ENCODE measurements around the gene GPR15. TPM values are rescaled to one million over a fixed set of nuclear protein-coding genes. Genes with fewer than 3 reads are reported as not detected.

The GPR15 gene
- total RNA-seq (10 to 100 TPM in 1 of 2 experiments, 1 to 10 TPM in 1; 9.1 to 10.8 TPM), polyA plus RNA-seq (1 to 10 TPM in 1 of 3 donors, under 1 TPM in 2; 0.41 to 2.0 (median 0.48) TPM), total RNA-seq (0 to 1.6 (median 0.34) reads per million in 6 experiments)

DNA sequence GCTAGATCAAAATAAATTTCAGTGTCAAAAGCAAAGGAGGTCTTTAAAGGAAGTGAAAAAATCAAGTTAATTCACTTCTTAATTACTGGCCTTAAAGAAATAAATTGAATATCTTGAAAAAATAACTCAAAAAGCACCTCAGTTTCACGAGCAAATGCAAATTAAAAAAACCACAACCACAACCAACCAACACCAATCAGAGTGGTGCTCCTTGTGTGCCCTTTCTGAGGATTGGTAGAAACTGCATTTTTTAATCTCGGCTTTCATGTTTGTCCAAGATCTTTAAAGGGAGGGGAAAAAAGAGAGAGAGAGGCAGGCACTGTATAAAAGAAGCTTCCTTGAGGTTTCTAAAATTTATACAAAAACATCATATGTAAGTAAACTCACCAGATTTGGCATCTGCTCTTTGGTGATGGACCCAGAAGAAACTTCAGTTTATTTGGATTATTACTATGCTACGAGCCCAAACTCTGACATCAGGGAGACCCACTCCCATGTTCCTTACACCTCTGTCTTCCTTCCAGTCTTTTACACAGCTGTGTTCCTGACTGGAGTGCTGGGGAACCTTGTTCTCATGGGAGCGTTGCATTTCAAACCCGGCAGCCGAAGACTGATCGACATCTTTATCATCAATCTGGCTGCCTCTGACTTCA is at the start of gene GPR15:
Gene GPR15 (plus strand): TSS at position 357 of the 653 bp plus-strand sequence. CDS start 56 bp downstream, at position 413.
- H3K27me3 Mint-ChIP-seq = no peaks in the 10 kb centered on the region
- DNase-seq = no peak
- peak within 1 kb of the TSS in 6 of 10 donors; percentile 2 to 47 (median 15) for H3K4me3 Mint-ChIP-seq
- no peaks in the 10 kb centered on the region for H3K9me3 Mint-ChIP-seq
- POLR2A ChIA-PET = interaction anchor here (0.6 to 2.3 kb wide), 2 partner anchors 9 to 33 kb away, joined by 3 to 5 read pairs; partner anchors contain the start of gene CLDND1
- H3K4me1 Mint-ChIP-seq = no peaks in the 10 kb centered on the region
- H3K36me3 Mint-ChIP-seq = no peaks in the 10 kb centered on the region
- ATAC-seq = no peak
- peak within 1 kb of the TSS in 4 of 10 donors; percentile 8 to 53 (median 39) for H3K27ac Mint-ChIP-seq

DNA sequence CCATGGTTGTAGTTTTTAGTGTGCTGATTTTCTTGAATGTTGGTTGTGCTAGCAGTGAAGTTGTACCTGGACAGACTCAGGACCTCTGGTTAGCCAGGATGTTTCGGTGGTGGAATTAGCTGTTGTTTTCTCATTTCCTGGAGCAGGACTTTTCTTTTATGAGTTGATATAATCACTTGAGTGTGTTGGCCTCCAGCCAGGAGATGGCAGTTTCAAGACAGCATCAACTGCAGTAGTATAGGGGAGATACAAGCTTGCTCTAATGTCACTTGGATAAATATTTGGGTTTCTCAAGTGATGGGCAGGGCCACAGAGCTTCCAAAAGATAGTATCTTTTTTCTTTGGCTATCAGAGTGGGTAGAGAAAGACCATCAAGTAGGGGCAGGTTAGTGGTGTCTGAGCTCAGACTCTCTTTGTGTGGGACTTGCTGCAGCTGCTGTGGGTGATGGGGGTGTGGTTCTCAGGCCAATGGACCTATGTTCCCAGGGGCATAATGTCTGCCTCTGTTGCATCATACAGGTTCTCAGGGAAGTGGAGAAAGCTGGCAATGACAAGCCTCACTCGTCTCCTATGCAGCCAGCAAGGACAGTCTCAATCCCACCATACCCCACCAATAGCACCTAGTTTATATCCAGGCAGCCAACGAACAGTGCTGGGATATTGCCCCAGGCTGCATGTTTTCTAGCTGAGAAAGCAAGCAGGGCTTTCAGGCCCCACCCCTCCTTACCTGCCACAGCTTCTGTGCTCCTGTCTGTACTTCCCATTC is 48.9 kb upstream of the GPR15 start:
- peaks cover 10 to 28% (median 16%) of the 10 kb centered on the region in 5 donors for H3K27me3 Mint-ChIP-seq
- POLR2A ChIA-PET = no interaction called here
- H3K36me3 Mint-ChIP-seq = peaks cover 6 to 60% (median 18%) of the 10 kb centered on the region in 3 donors
- H3K27ac Mint-ChIP-seq = peak overlapping the region in 1 of 10 donors; percentile 11
- DNase-seq (no peak), ATAC-seq (no peak)
- peaks cover 9 to 67% (median 53%) of the 10 kb centered on the region in 9 donors for H3K9me3 Mint-ChIP-seq
- no peaks in the 10 kb centered on the region for H3K4me1 Mint-ChIP-seq
- H3K4me3 Mint-ChIP-seq = no peak overlapping the region

DNA sequence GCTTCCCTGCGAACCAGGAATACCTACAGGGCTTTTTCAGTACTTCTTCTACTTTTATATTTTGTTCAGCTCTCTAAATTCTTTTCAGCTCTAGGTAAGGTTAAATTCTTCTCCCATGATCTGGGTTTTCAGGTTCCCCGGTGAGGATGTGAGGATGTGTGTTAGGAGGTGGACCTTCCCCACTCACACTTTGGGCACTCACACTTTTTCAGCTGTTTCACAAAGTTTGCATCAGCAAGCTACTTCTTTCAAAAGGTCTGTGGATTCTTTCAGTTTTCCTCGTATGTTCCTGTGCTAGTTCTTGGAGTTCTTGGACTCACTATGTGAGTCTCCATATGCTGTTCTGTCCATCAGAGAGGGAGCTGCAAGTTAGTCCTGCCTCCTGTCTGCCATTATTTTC is 48.2 kb upstream of the GPR15 start:
- H3K9me3 Mint-ChIP-seq = peaks cover 11 to 68% (median 56%) of the 10 kb centered on the region in 9 donors
- ATAC-seq = no peak
- peaks cover 6 to 68% (median 21%) of the 10 kb centered on the region in 3 donors for H3K36me3 Mint-ChIP-seq
- POLR2A ChIA-PET = no interaction called here
- no peaks in the 10 kb centered on the region for H3K4me1 Mint-ChIP-seq
- no peak for DNase-seq
- H3K27me3 Mint-ChIP-seq = peaks cover 12 to 28% (median 18%) of the 10 kb centered on the region in 5 donors
- no peak overlapping the region for H3K27ac Mint-ChIP-seq
- no peak overlapping the region for H3K4me3 Mint-ChIP-seq

DNA sequence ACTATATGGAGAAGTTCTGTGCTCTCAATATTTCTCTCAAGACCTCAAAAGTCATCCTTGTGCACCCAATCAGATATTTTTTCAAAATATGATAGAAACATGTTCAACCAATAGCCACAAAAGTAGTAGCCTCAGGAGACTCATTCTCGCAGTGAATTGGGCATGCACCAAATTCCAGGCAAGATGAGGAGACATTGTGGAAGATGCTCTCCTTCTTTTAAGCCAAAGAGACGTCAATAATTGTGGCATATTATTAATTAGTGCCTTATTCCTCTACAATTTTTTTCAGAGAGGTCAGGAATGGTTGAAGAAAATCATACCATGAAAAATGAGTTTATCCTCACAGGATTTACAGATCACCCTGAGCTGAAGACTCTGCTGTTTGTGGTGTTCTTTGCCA is 34.4 kb upstream of the GPR15 start, which contains the start of gene OR5K2:
Gene OR5K2 (plus strand): TSS at position 301 of the 400 bp plus-strand sequence. CDS start 0 bp downstream, at position 301.
- no peaks in the 10 kb centered on the region for H3K9me3 Mint-ChIP-seq
- peaks cover 0 to 3% (median 0%) of the 10 kb centered on the region in 5 donors for H3K27me3 Mint-ChIP-seq
- peaks cover 0 to 3% (median 0%) of the 10 kb centered on the region in 4 donors for H3K4me1 Mint-ChIP-seq
- H3K36me3 Mint-ChIP-seq = peaks cover 0 to 2% (median 0%) of the 10 kb centered on the region in 3 donors
- no peak for DNase-seq
- POLR2A ChIA-PET = no interaction called here
- peak within 1 kb of the TSS in 1 of 10 donors; percentile 58 for H3K27ac Mint-ChIP-seq
- H3K4me3 Mint-ChIP-seq = no peak within 1 kb of the TSS
- ATAC-seq = no peak

DNA sequence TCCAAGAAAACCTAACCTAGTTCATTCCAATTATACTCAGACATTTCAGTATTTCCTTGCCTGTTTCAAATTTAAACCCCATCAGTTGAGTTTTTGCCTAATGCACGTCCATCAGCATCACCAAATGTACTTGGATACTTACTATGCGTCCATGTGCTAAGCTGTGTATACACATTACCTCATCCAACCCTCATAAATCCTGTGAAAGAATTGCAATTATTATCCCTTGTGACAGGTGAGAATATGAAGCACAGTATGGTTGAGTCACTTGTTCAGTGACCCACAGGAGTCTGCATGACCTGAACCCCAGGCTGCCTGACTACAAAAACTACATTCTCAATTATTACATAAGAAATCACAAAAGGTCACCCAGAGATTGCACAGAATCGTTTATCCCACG is 31.8 kb upstream of the GPR15 start:
- Mint-ChIP-seq H3K4me1 (peaks cover 0 to 6% (median 3%) of the 10 kb centered on the region in 4 donors), H3K27ac (peak overlapping the region in 1 of 10 donors; percentile 21), H3K9me3 (no peaks in the 10 kb centered on the region), H3K27me3 (peaks cover 0 to 2% (median 0%) of the 10 kb centered on the region in 5 donors), H3K36me3 (peaks cover 0 to 11% (median 8%) of the 10 kb centered on the region in 3 donors), H3K4me3 (no peak overlapping the region)
- ATAC-seq (no peak), DNase-seq (no peak)
- POLR2A ChIA-PET = no interaction called here

DNA sequence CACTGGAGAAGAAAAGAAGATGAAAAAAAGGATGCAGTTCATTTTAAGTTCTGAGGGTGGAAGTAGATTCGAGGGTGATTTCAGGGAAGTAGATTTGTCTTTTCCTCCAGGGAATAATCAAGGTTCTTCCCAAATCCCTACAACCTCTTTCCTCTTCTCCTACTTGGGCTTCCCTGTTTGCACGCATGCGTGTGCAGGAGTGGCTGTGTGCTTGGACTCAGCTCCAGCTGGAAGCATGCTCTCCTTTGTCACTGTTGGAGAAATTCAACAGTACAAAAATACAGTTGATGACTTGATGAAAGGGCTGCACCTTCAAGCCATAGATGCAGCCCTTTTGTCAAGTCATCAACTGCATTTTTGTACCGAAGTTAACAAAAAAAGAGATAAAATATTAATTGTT is 30.5 kb upstream of the GPR15 start:
- H3K27me3 Mint-ChIP-seq = peaks cover 0 to 2% (median 0%) of the 10 kb centered on the region in 5 donors
- POLR2A ChIA-PET = no interaction called here
- H3K4me1 Mint-ChIP-seq = peaks cover 0 to 6% (median 3%) of the 10 kb centered on the region in 4 donors
- peak overlapping the region in 1 of 10 donors; percentile 22 for H3K27ac Mint-ChIP-seq
- no peaks in the 10 kb centered on the region for H3K9me3 Mint-ChIP-seq
- ATAC-seq (no peak), DNase-seq (no peak)
- peaks cover 0 to 15% (median 13%) of the 10 kb centered on the region in 3 donors for H3K36me3 Mint-ChIP-seq
- no peak overlapping the region for H3K4me3 Mint-ChIP-seq

DNA sequence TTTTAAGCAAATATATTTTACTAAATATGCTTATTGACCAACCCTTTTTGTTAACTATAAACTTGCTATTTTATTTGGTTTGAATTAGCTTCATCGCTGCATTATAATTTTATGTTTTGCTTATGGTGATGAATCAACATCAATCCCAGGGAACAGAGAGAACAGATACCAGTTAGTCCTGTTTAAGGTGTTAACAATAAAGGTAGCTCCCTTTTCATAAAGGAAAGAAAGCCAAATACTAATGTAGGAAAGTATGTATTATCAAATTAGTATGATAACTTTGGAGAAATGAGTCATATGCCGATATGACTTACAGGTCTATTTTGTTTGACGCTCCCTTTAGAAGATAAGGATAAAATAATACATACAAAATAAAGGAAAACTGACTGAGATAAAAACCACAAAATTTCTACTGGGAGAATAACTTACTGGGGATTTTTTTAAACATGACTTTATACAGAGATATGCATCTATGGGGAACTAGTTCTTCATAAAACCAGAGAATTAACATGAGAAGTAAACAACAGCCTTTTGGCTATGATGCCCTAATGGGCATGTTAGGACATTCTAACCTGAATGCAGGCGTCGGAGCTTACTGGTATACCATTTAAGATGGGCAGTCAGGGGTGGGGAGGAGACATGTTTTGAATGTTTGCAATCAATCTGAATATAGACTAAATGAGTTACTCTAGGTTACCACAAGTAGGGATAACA is 29.8 kb upstream of the GPR15 start:
- POLR2A ChIA-PET = no interaction called here
- DNase-seq = no peak
- no peak overlapping the region for H3K4me3 Mint-ChIP-seq
- no peak for ATAC-seq
- H3K4me1 Mint-ChIP-seq = peaks cover 0 to 6% (median 3%) of the 10 kb centered on the region in 4 donors
- H3K27ac Mint-ChIP-seq = peak overlapping the region in 2 of 10 donors; percentile 1 to 7
- no peaks in the 10 kb centered on the region for H3K9me3 Mint-ChIP-seq
- H3K36me3 Mint-ChIP-seq = peaks cover 2 to 17% (median 15%) of the 10 kb centered on the region in 3 donors
- H3K27me3 Mint-ChIP-seq = peaks cover 0 to 1% (median 0%) of the 10 kb centered on the region in 5 donors

DNA sequence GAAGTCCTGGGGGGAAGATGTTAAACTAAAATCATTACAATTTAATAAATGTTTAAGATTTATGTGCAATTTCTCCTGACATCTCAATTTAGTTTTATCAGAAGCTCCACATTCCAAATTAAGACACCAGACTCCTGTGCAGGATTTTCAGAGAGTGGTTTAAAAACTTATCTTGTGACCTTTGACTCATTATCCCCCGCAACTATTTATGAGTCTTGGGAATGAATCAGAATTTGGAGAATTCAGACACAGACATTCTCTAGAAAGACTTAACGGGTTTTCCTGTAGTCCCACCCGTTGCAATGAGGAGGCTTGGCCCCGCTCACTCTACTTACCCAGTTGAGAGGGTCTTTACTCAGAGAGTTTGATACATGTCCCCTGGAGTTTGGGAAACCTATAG is 27.2 kb upstream of the GPR15 start:
- H3K4me1 Mint-ChIP-seq = peaks cover 1 to 12% (median 3%) of the 10 kb centered on the region in 4 donors
- no peak for ATAC-seq
- POLR2A ChIA-PET = no interaction called here

DNA sequence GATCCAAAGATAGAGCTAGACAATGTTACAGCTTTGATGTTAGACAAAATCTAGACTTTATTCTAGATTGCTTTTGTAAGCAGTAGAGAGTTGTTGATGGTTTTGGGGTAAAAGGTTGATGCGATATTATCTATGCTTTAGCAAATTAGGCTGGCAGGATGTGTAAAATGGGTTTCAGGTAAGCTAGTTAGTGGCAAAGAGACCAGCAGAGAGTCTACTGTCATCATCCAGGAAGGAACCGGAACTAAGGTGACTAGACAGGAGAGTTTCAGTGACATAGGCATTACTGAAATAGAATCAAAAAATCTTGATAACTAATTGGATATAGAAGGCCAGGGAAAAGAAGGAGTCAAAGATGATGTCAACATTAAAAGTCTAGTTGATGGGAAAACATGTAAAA is 23.2 kb upstream of the GPR15 start:
- Mint-ChIP-seq H3K36me3 (peaks cover 4 to 52% (median 47%) of the 10 kb centered on the region in 3 donors), H3K27me3 (no peaks in the 10 kb centered on the region), H3K4me1 (peaks cover 2 to 14% (median 7%) of the 10 kb centered on the region in 4 donors), H3K4me3 (no peak overlapping the region), H3K27ac (no peak overlapping the region), H3K9me3 (peaks cover 0 to 2% (median 0%) of the 10 kb centered on the region in 9 donors)
- no peak for ATAC-seq
- POLR2A ChIA-PET = no interaction called here
- DNase-seq = no peak

More for the DNA sequence above, 27.2 kb upstream of the GPR15 start:
- Mint-ChIP-seq H3K4me3 (no peak overlapping the region), H3K27me3 (no peaks in the 10 kb centered on the region), H3K27ac (no peak overlapping the region), H3K36me3 (peaks cover 4 to 30% (median 27%) of the 10 kb centered on the region in 3 donors), H3K9me3 (no peaks in the 10 kb centered on the region)
- no peak for DNase-seq

DNA sequence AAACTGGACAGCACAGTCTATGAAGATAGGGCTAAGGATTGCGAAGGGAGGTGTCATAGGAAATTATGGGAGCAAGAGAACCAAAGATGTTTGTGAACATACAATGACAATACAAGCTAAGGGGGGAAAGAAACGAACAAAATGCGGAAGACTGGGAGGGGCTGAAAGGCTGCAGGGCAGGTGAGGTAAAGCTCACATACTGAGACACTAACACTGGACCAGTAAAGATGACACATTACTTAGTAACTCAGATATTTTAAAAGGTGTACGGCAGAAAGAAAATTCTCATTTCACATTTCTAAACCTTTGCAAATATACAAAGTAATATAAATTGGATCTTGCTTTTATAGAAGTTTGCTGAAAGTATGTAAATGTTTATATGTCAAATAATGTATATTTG is 19.2 kb upstream of the GPR15 start:
- no peaks in the 10 kb centered on the region for H3K27me3 Mint-ChIP-seq
- peaks cover 2 to 17% (median 13%) of the 10 kb centered on the region in 4 donors for H3K4me1 Mint-ChIP-seq
- H3K27ac Mint-ChIP-seq = no peak overlapping the region
- ATAC-seq = no peak
- H3K9me3 Mint-ChIP-seq = peaks cover 0 to 2% (median 0%) of the 10 kb centered on the region in 9 donors
- peaks cover 11 to 73% (median 55%) of the 10 kb centered on the region in 3 donors for H3K36me3 Mint-ChIP-seq
- H3K4me3 Mint-ChIP-seq = no peak overlapping the region
- POLR2A ChIA-PET = no interaction called here
- DNase-seq = no peak

DNA sequence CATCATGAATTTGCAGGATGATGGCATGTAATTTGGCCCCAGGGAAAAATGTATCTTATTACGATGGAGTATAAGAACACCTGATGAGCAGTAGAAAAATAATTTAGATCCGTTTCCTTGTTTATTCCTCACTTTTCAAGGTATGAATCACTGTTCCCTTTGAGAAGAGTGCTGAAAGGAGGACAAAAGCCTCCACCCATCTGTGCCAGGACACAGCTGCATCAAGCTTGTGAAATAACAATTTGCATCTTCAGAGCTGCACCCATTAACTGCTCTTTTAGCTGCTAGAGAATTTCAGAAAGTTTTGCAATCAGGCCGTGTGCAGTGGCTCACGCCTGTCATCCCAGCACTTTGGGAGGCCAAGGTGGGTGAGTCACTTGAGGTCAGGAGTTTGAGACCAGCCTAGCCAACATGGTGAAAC is 18.7 kb upstream of the GPR15 start:
- Mint-ChIP-seq H3K4me1 (peaks cover 3 to 21% (median 15%) of the 10 kb centered on the region in 4 donors), H3K27ac (no peak overlapping the region), H3K27me3 (no peaks in the 10 kb centered on the region), H3K4me3 (no peak overlapping the region), H3K36me3 (peaks cover 11 to 72% (median 52%) of the 10 kb centered on the region in 3 donors), H3K9me3 (peaks cover 0 to 2% (median 0%) of the 10 kb centered on the region in 9 donors)
- POLR2A ChIA-PET = no interaction called here
- ATAC-seq = no peak
- DNase-seq = no peak

DNA sequence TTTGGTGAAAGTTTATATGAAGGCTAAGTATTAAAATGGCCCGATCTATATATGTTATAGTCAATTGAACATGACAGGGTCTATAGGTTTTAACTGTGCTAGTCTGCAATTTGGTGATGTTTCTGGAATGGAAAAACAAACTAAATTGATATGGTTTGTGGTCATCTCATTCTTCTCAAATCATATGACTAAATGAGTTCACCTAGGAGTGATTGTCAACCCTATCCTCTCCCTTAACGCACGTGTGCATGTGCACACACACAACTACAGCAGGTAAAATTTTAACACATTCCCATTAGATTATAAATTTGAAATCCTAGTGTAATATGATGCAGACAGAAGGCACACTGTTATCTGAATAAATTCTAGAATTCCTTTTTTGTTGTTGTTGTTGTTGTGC is 18.0 kb upstream of the GPR15 start:
- peaks cover 6 to 25% (median 18%) of the 10 kb centered on the region in 4 donors for H3K4me1 Mint-ChIP-seq
- ATAC-seq (no peak), DNase-seq (no peak)
- peaks cover 11 to 72% (median 50%) of the 10 kb centered on the region in 3 donors for H3K36me3 Mint-ChIP-seq
- POLR2A ChIA-PET = no interaction called here
- H3K27me3 Mint-ChIP-seq = no peaks in the 10 kb centered on the region
- H3K27ac Mint-ChIP-seq = peak overlapping the region in 1 of 10 donors; percentile 34
- no peak overlapping the region for H3K4me3 Mint-ChIP-seq
- H3K9me3 Mint-ChIP-seq = peaks cover 0 to 2% (median 0%) of the 10 kb centered on the region in 9 donors

Data from naive thymus-derived CD8-positive, alpha-beta T cell (primary cell).